HG02763 (cell line): Measurements from ENCODE around the gene ABCG2.

Source experiments
- ATAC-seq: cut with Tn5 transposase; IDR thresholded peaks from one replicate; pipeline ENCODE4 v1.9.1; 2021; ENCODE audit warnings: mild to moderate bottlenecking, moderate library complexity; ENCODE audit not compliant: unreplicated experiment

Gene ABCG2

DNA sequence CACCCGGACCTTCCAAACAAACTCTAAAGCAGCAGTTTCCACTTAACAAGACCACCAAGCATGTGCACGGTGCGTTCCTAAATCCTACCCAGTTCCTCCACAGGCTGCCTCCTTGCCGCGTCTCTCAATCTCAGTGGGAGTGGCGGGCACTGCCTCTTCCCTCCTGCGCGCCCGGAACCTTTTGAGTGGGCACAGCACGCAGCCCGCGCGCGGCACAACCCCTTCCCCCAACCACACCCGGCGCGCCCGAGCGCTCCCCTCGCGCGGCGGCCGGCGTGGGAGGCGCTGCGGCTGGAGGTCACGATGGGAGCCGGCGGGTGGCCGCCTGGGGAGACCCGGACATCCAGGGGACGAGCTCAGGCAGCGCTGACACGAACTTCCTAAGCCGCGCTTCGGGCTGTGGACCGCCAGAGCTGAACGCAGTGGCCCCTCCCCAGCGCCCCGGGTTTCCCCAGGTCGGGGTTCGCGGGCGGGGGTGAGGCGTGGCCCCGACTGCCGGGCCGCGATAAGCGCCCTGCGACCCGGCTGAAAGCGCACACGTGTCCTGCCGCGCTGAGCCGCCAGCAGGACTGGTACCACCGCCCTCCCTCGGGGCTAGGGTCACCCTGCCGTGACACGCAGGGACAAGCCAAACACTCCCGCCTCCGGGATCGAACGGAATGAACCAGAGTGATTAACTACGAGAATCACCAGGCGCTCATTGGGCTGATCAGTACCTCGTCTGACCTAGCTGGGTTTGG, at the start of gene ABCG2:
ABCG2 (minus strand) TSS at position 151 of the 740 bp plus-strand sequence. CDS start 18,644 bp downstream, outside the sequence.
- ATAC-seq, result peak; percentile 52

GRCh38 chr4:88208156-88208555, 49.7 kb upstream of the ABCG2 start:
- ATAC-seq, result no peak

- no peak for ATAC-seq
Measured at GRCh38 chr4:88207171-88207570, 48.7 kb upstream of the ABCG2 start.

GRCh38 chr4:88204882-88205281, 46.4 kb upstream of the ABCG2 start:
- ATAC-seq, result no peak

DNA sequence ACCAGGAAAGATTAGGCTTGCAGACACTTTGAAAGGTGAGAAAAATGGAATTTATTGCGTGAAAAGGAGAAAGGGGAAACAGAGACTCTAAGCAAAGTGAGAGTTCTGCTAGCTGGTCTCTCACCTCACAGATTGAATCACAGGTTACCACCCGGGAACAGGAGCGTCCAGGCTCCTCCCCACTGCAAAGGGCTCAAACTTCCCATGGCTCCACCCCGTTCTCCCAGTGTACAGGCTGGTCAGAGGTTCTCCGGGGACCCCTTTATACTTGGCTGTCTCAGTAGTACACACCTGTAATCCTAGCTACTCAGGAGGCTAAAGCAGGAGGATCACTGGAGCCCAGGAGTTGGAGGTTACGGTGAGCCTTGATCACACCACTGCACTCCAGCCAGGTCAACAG, 44.0 kb upstream of the ABCG2 start:
- ATAC-seq, result no peak

DNA sequence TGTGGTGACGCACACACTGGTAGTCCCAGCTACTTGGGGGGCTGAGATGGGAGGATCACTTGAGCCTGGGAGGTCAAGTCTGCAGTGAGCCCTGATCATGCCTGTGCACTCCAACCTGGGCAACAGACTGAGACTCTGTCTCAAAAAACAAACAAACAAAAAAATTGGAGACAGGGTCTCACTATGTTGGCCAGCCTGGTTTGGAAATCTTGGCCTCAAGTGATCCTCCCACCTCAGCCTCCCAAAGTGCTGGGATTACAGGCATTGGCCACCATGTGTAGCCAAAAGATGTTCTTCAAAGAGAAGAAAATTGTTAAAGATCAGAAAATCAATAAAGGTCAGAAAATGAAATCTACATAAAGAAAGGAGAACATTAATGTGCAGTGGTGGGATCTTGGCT, 41.7 kb upstream of the ABCG2 start:
- no peak for ATAC-seq

DNA sequence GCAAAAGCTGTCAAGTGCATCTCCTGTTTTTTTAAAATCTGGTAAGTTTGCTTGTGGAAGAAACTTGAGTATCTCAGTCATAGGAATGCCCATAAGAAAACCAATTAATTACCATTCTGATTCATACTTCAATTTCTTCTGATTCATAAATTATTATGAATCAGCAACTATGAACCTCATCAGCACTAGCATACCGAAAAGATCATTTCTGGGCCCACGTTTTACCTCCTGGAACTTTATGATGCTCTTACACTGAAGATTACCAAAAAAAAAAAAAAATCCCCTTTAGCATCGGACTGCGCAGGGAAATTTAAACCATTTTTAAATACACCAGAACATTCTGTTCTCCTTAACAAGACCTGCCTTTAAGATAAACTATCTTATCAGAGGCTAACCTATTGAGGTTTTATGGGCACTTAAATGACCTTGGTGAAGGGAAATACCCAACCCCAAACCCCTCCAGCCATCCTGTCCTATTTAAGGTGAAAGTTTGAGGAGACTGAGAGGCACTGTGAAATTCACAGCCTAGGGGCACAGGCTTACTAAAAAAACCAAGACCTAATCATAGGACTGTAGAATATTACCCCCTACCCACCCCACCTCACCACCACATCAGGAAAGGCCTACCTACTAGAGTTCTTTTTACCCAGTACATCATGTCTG, 38.2 kb upstream of the ABCG2 start:
- ATAC-seq, result no peak

- no peak for ATAC-seq
Measured at GRCh38 chr4:88196013-88196365, 37.5 kb upstream of the ABCG2 start.

GRCh38 chr4:88195328-88196012, 37.0 kb upstream of the ABCG2 start:
- ATAC-seq, result no peak

- ATAC-seq, result no peak
Measured at GRCh38 chr4:88191404-88191803, 33.0 kb upstream of the ABCG2 start.

DNA sequence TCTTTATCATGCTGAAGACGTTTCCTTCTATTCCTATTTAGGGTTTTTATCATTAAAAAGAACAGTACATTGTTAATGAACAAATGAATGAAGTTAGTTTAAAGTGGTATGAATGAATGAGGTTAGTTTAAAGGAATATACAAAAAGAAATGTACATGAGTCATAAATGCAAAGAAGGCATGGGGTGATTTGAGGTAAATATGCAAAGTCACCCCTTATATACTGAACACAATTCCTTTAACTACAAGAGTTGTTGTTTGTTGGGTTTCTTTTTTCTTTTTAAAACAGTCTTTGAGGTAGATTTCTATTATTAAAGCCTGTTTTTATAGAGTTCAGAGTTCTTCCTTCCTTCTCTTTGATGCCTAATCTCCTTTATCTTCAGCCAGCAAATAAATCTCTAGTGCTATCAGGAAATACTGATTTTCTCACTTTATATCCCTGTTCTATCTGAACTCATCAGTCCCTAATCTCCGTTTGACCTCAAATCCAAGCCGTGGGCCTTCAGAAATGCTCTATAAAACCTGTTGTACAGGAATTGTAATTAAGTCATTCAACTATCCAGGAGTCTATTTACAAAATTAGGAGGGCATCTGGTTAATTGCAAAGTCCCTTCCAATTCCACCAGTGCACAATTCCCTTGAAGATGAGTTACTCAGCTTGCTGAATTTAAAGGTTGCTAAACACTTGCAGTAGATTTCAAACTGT, 31.6 kb upstream of the ABCG2 start:
- no peak for ATAC-seq

- no peak for ATAC-seq
Measured at GRCh38 chr4:88189418-88189738, 30.9 kb upstream of the ABCG2 start.

DNA sequence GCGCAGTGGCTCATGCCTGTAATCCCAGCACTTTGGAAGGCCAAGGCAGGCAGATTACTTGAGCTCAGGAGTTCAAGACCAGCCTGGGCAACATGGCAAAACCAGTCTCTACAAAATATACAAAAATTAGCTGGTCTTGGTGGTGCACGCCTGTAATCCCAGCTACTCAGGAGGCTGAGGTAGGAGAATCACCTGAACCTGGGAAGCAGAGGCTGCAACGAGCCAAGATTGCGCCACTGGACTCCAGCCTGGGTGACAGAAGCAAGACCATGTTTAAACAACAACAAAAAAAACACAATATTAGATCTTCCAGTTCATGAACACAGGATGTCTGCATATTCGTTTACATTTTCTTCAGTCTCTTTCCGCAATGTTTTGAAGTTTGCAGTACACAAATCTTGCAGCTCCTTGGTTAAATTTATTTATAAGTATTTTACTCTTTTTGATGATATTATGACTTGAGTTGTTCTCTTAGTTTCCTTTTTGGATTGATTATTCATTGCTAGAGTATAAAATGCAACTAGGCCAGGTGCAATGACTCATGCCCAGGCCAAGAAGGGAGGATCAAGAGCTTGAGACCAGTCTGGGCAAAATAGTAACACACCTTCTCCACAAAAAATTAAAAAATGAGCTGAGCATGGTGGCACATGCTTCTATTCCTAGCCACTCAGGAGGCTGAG, 30.4 kb upstream of the ABCG2 start:
- no peak for ATAC-seq

DNA sequence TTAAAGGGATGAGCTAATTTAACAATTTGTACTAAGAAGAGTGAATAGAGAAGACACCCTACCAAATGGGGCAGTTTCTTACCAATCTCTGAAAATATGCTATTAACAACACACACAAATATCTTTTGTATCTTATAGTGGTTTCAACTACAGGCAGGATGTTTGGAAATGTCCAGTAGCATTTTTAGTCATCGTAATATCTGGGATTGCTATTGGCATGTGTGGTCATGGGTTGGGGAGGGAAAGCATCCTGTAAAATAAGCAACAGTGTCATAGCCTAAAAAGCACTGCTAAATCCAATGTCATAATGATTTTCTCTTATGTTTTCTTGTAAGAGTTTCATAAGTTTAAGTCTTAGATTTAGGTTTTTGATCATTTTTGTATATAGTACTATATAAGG, 29.3 kb upstream of the ABCG2 start:
- ATAC-seq, result no peak

DNA sequence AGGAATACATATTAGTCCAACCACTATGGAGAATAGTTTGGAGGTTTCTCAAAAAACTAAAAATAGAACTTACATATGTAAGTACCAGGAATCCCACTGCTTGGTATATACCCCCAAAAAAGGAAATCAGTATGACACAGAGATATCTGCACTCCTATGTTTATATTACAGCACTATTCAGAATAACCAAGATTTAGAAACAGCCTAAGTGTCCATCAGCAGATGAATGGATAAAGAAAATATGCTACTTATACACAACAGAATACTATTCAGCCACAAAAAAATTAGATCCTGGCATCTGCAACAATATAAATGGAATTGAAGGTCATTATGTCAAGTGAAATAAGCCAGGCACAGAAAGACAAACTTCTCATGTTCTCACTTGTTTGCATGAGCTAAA, 27.5 kb upstream of the ABCG2 start:
- no peak for ATAC-seq

DNA sequence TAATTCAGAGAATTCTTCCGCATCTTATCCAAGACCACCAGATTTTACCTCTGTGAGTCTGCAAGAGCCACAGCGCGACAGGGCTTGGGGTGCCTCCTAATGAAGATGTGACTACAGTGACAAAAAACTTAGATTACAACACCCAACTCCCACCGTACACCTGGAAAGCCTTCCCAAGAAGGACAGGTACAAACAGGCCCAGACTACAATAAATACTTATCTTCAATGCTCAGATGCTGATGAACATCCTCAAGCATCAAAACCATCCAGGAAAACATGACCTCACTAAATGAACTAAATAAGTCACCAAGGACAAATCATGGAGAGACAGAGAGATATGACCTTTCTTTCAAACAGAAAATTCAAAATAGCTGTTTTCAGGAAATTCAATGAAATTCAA, 20.8 kb upstream of the ABCG2 start:
- ATAC-seq, result no peak

GRCh38 chr4:88178626-88179231, 20.3 kb upstream of the ABCG2 start:
- ATAC-seq, result no peak

- ATAC-seq, result no peak
Measured at GRCh38 chr4:88177983-88178625, 19.7 kb upstream of the ABCG2 start.

- no peak for ATAC-seq
Measured at GRCh38 chr4:88172987-88173386, 14.5 kb upstream of the ABCG2 start.

GRCh38 chr4:88171206-88171605, 12.8 kb upstream of the ABCG2 start:
- ATAC-seq, result no peak
